AG04449 (cell line): ENCODE measurements around the gene PVALEF.
"Not testable (repeated sequence)": the region's sequence is repeated elsewhere in the genome, so short reads cannot be mapped to it uniquely, and the experiment has no call there.

Experiments
- CTCF ChIA-PET: fragments of 350-600 bp; formaldehyde crosslinking; extraction: SDS; loops from one replicate; lab custom pipeline; 2021; ENCODE audit warnings: antibody characterized with exemption; lab: Yijun Ruan, JAX
- POLR2A ChIA-PET: fragments of 400-600, 350-600 bp; formaldehyde crosslinking; extraction: SDS; loops from one replicate; lab custom pipeline; 2020; ENCODE audit warnings: antibody characterized with exemption, inconsistent platforms; lab: Yijun Ruan, JAX
- DNase-seq: peaks from one replicate; pipeline ENCODE4 v3.0.0-alpha.2; 2010; ENCODE audit warnings: low read depth, low spot score
- H3K4me3 ChIP-seq: 2 replicates; pipeline ENCODE4 v1.5.1; 2011; ENCODE audit warnings: low read depth, mild to moderate bottlenecking, control low read depth, low read length
- CTCF ChIP-seq: IDR thresholded peaks from one replicate; pipeline ENCODE4 v1.5.1; 2011; ENCODE audit warnings: mild to moderate bottlenecking, moderate library complexity, low read length, control low read depth, inconsistent platforms; ENCODE audit not compliant: insufficient read depth; ENCODE audit errors: missing control alignments

Gene PVALEF

DNA sequence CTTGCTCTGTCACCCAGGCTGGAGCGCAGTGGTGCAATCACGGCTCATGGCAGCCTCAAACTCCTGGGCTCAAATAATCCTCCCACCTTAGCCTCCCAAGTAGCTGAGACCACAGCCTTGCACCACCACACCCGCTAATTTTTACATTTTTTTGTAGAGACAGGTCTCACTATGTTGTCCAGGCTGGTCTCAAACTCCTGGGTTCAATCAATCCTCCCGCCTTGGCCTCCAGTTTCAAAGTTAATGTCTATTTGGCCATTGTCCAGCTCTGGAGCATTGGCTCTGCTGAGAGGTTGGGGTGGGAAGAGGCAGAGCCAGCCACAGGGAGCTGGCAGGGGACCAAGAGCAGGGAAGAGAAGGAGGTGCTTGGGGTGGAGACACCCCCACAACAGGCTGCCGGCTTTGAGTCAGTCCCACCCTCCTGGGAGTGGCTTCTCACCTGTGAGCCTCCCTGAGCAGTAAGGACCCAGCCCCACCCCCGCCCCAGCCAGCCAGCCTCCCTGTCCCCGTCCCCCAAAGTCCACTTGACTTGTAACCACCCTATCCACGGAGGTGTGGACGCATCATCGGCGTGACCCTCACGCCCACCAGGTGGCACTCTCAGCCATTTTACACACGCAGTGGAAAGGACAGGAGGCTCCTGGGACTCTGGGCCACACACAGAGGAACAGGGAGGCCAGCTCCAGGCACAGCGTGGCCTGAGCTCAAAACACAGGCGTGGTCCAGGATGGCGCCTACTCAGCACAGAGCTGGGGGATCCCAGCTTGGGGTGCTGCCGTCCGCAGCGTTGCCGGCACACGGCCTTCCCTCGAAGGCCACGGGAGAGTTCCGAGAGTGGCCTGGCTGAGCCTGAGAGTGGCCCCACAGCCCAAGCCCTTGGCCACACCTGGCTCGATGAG is 22.8 kb upstream of the PVALEF start:
- H3K4me3 ChIP-seq = no peak overlapping the region
- peak; percentile 5 for DNase-seq
- POLR2A ChIA-PET = no interaction called here
- TF ChIP-seq CTCF = peak; percentile 83
- CTCF ChIA-PET = interaction anchor here (0.6 to 4.4 kb wide), 29 partner anchors 8 to 458 kb away, joined by 3 to 38 read pairs (median 5); partner anchors contain the start of genes CEP131, NDUFAF8 and TEPSIN

DNA sequence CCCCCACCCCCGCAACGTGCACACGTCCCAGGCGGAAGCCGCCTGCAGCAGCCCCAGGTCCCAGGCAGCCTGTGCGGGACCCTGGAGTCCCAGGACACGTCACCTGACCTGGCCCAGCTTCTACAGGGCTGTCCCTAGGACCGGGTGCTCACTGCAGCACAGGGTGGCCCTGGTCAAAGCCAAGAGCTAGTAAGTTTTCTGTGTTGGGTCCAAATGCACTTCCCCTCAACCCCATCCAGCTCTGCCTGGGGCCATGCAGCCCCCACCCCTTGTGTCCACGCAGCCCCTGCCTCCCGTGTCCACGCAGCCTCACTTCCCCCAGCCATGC is 22.1 kb upstream of the PVALEF start:
- TF ChIP-seq CTCF = no peak
- ChIA-PET POLR2A (no interaction called here), CTCF (interaction anchor here (0.6 to 4.4 kb wide), 25 partner anchors 10 to 458 kb away, joined by 3 to 38 read pairs (median 5); partner anchors contain the start of genes CEP131, NDUFAF8 and TEPSIN)
- no peak overlapping the region for H3K4me3 ChIP-seq
- DNase-seq = no peak

DNA sequence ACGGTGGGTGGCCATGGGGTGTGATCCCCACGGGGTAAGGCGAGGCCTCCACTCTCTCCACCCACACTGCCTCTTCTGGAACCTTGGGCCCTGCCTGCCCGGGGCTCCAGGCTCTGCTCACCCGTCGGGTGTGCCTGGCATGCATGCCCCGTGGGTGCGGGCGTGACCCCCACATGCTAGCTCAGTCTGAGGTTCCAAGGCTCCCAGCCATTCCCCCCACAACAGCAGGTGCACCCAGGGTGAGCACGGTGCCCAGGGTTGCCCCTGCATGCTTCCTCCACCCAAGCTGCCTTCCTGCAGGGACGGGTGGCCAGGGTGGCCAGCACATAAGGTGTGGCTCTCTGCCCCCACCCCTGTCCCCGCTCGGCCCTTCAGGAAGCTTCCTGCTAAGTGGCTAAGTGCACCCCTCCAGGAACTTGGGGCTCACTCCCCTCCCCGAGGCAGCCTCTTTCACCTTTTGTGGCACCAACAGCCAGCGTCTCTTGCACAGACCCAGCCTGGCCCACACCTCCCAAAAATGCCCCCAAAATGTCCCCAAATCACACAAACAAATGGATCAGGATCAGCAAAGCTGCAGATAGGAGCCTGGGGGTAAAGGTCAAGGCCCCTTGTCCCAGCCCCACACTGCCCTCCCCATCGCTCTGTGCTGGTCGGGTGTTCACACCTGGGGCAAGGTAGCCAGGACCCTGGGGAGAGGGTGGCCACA is 21.4 kb upstream of the PVALEF start:
- DNase-seq = no peak
- CTCF ChIA-PET = interaction anchor here (0.7 to 4.4 kb wide), 18 partner anchors 9 to 457 kb away, joined by 3 to 38 read pairs (median 7); partner anchors contain the start of genes CEP131, NDUFAF8 and TEPSIN
- POLR2A ChIA-PET = no interaction called here
- no peak overlapping the region for H3K4me3 ChIP-seq
- TF ChIP-seq CTCF = no peak

GRCh38 chr17:81144423-81144781 is 20.9 kb upstream of the PVALEF start:
- ChIA-PET CTCF (interaction anchor here (0.7 to 4.4 kb wide), 10 partner anchors 9 to 340 kb away, joined by 3 to 38 read pairs (median 6); no protein-coding TSS in a partner anchor), POLR2A (no interaction called here)
- no peak for TF ChIP-seq CTCF
- DNase-seq = no peak
- no peak overlapping the region for H3K4me3 ChIP-seq

- DNase-seq, H3K4me3 ChIP-seq, POLR2A ChIA-PET: not testable (repeated sequence)
- CTCF ChIA-PET = interaction anchor here (0.9 kb wide), 1 partner anchor 338 kb away, joined by 3 read pairs; no protein-coding TSS in a partner anchor
Observed at GRCh38 chr17:81146208-81146607, 19.1 kb upstream of the PVALEF start.

DNA sequence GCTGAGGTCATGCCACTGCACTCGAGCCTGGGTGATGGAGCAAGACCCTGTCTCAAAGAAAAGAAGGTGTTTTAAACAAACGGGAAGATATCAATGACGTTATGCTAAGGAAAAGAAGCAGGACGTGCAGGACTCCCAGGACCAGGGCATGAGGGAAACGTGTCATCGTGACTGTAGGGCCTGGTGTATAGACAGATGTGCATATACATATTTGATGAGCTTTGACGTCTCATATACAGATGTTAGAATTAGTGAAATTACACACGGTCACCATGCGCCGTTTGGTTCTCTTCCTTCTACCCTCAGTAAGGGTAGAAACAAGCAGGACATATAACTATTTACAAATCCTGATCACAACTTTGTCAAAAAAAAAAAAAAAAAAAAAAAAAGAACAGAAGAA is 17.6 kb upstream of the PVALEF start:
- no peak for TF ChIP-seq CTCF
- no peak overlapping the region for H3K4me3 ChIP-seq
- ChIA-PET CTCF (interaction anchor here (0.7 kb wide), 1 partner anchor 12 kb away, joined by 3 read pairs; no protein-coding TSS in a partner anchor), POLR2A (no interaction called here)
- no peak for DNase-seq
